Measurements from ENCODE around the gene TMEM183A. TPM values are rescaled to one million over a fixed set of nuclear protein-coding genes. Genes with fewer than 3 reads are reported as not detected.

The TMEM183A gene
- total and polyA plus RNA-seq, 9 of the 15 experiments (the other 6 are each of a cell fraction or from before 2014, with no cell fraction given): 23.4 to 190 (median 124) TPM

GRCh38 chr1:203005395-203006142 is 1.6 kb upstream of the TMEM183A start (continued):
- TF ChIP-seq, protein P1, sequence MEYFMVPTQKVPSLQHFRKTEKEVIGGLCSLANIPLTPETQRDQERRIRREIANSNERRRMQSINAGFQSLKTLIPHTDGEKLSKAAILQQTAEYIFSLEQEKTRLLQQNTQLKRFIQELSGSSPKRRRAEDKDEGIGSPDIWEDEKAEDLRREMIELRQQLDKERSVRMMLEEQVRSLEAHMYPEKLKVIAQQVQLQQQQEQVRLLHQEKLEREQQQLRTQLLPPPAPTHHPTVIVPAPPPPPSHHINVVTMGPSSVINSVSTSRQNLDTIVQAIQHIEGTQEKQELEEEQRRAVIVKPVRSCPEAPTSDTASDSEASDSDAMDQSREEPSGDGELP (CRISPR knock-in tag; IDR thresholded peaks at IDR 0.05; ENCODE audit: borderline replicate concordance): peak; percentile 91
- TF ChIP-seq MNT (conservative IDR thresholded peaks at IDR 0.05) (peak; percentile 93 to 97), NBN (IDR thresholded peaks at IDR 0.05; ENCODE audit: low read depth) (peak; percentile 16; the same call in 1 of the 2 replicates), AFF1 (IDR thresholded peaks at IDR 0.05; ENCODE audit: low read depth in 1 of 2, partially characterized antibody in 2 of 2) (peak; percentile 29 to 86), EP300 (IDR thresholded peaks at IDR 0.05; ENCODE audit: low read length) (peak; percentile 60; the same call in 1 of the 2 replicates), ATF7 (IDR thresholded peaks at IDR 0.05) (peak; percentile 70), TCF3 (CRISPR knock-in tag; IDR thresholded peaks at IDR 0.05) (peak; percentile 80), C11orf30 (IDR thresholded peaks at IDR 0.05; ENCODE audit: low read depth) (peak; percentile 33; the same call in 1 of the 2 replicates), VEZF1 (CRISPR knock-in tag; IDR thresholded peaks at IDR 0.05) (peak; percentile 67), POLR2G (IDR thresholded peaks at IDR 0.05; ENCODE audit: low read depth, low read length) (peak; percentile 58), TEAD4 (IDR thresholded peaks at IDR 0.05; ENCODE audit: low read length) (peak; percentile 85), TEAD4 (CRISPR knock-in tag; IDR thresholded peaks at IDR 0.05; ENCODE audit: borderline replicate concordance) (0 out of 2 replicates have a peak, but pooled peaks have one; percentile 64), TAF1 (IDR thresholded peaks at IDR 0.05; ENCODE audit: control insufficient read depth, extremely low read depth, insufficient read depth, low read length, severe bottlenecking) (peak; percentile 51), MLX (CRISPR knock-in tag; conservative IDR thresholded peaks at IDR 0.05) (0 out of 4 replicates have a peak, but pooled peaks of 1 of the 2 experiments have one; percentile 35), EP400 (IDR thresholded peaks at IDR 0.05) (peak; percentile 88), POLR2A (conservative IDR thresholded peaks at IDR 0.05) (peak; percentile 16), ZNF384 (IDR thresholded peaks at IDR 0.05; ENCODE audit: low read depth, low read length) (peak; percentile 43; the same call in 1 of the 2 replicates), CC2D1A (IDR thresholded peaks at IDR 0.05) (peak; percentile 66; the same call in 1 of the 2 replicates)
